Thoracic aorta (tissue), 2 donors: ENCODE data around the gene SLC18B1. TPM values are rescaled to one million over a fixed set of nuclear protein-coding genes. Genes with fewer than 3 reads are reported as not detected.

Experiments
- ATAC-seq: fragments of 150-250 bp; one replicate; pipeline ENCODE4 v1.8.0; 2017; ENCODE audit warnings: low read depth; ENCODE audit not compliant: insufficient number of reproducible peaks, low FRiP score
- DNase-seq: peaks from one replicate; pipeline ENCODE4 v3.0.0-alpha.2; 2020; ENCODE audit warnings: low spot score
- H3K27ac ChIP-seq, 2 donors: fragments of 200-600 bp; sonication (generic); 1 replicate in 1 of 2; 2 replicates in 1 of 2; pipeline ENCODE4 v1.5.1; 2016; ENCODE audit warnings: mild to moderate bottlenecking in 2 of 2, moderate library complexity in 2 of 2
- H3K27me3 ChIP-seq: fragments of 200-600 bp; sonication (generic); replicated peaks from 2 replicates; pipeline ENCODE4 v1.6.0; 2016; ENCODE audit warnings: mild to moderate bottlenecking; ENCODE audit not compliant: insufficient read depth
- H3K36me3 ChIP-seq: fragments of 200-600 bp; sonication (generic); one replicate; pipeline ENCODE4 v1.5.1; 2016
- H3K4me1 ChIP-seq, 2 donors: fragments of 200-600 bp; sonication (generic); 1 replicate in 1 of 2; 2 replicates in 1 of 2; pipeline versions ENCODE4 v1.5.1 to v1.6.0; 2016; ENCODE audit warnings: low read depth in 2 of 2, mild to moderate bottlenecking in 1 of 2; ENCODE audit not compliant: control insufficient read depth in 1 of 2
- H3K4me3 ChIP-seq: fragments of 200-600 bp; sonication (generic); 2 replicates; pipeline ENCODE4 v1.5.1; 2016; ENCODE audit warnings: mild to moderate bottlenecking
- H3K9me3 ChIP-seq: fragments of 200-600 bp; sonication (generic); 2 replicates; pipeline ENCODE4 v1.5.1; 2016
- total RNA-seq, 2 donors: library from RNA; depleted of rRNA; stranded (reverse); fragments of >200 nt; gene quantifications; one replicate each; pipeline versions ENCODE4 v1.1.0 to v1.2.3, GENCODE V29; 2016
- TF ChIP-seq, protein P1 (sequence below): fragments of 200-600 bp; sonication (generic); IDR thresholded peaks from one replicate; pipeline ENCODE4 v1.5.1; 2019; ENCODE audit warnings: antibody characterized with exemption

The SLC18B1 gene
- total RNA-seq, 2 donors from 2014 or later, result 3.9 to 6.1 TPM

DNA sequence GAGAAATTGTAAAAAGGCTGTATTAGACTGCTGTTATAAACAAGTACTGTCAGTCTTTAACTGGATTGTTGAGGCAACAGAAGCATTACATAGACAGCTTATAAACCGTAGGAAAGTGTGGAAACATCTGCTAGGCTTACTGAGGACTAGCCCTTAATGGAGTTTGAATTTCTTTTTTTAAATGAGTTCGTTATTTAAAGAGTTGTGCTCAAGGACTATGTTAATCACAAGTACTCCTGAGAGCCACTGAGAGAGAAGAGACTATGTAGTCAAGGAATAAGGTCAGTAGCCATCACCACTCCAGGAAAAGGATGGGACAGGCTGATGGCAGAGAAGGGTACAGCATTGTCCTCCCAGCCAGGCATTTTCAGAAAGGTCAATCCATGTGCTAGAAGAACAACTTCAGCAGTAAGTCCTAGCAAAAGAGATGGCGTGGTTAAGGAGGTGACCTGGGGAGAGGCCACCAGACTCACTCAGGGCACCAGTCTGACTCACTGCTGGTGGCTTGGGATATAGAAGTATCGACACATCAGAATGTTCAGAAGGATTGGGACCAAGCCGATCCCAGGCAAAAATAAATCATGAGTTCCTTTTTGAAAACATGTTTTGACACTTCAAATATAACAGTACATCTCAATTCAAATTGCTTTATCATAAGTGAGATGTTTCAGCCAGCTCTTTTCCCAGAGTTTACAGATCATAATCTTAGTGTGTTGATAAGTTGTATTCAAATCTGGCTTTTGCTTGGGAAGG, 22.4 kb upstream of the SLC18B1 start:
- Histone ChIP-seq H3K4me3 (no peak overlapping the region), H3K9me3 (no peaks in the 10 kb centered on the region), H3K27ac (no peak overlapping the region), H3K27me3 (no peaks in the 10 kb centered on the region), H3K36me3 (peaks cover 28% of the 10 kb centered on the region), H3K4me1 (peaks cover 10 to 15% of the 10 kb centered on the region in 2 donors)
- TF ChIP-seq, protein P1, sequence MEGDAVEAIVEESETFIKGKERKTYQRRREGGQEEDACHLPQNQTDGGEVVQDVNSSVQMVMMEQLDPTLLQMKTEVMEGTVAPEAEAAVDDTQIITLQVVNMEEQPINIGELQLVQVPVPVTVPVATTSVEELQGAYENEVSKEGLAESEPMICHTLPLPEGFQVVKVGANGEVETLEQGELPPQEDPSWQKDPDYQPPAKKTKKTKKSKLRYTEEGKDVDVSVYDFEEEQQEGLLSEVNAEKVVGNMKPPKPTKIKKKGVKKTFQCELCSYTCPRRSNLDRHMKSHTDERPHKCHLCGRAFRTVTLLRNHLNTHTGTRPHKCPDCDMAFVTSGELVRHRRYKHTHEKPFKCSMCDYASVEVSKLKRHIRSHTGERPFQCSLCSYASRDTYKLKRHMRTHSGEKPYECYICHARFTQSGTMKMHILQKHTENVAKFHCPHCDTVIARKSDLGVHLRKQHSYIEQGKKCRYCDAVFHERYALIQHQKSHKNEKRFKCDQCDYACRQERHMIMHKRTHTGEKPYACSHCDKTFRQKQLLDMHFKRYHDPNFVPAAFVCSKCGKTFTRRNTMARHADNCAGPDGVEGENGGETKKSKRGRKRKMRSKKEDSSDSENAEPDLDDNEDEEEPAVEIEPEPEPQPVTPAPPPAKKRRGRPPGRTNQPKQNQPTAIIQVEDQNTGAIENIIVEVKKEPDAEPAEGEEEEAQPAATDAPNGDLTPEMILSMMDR, result no peak
- ATAC-seq (no peak), DNase-seq (no peak)

DNA sequence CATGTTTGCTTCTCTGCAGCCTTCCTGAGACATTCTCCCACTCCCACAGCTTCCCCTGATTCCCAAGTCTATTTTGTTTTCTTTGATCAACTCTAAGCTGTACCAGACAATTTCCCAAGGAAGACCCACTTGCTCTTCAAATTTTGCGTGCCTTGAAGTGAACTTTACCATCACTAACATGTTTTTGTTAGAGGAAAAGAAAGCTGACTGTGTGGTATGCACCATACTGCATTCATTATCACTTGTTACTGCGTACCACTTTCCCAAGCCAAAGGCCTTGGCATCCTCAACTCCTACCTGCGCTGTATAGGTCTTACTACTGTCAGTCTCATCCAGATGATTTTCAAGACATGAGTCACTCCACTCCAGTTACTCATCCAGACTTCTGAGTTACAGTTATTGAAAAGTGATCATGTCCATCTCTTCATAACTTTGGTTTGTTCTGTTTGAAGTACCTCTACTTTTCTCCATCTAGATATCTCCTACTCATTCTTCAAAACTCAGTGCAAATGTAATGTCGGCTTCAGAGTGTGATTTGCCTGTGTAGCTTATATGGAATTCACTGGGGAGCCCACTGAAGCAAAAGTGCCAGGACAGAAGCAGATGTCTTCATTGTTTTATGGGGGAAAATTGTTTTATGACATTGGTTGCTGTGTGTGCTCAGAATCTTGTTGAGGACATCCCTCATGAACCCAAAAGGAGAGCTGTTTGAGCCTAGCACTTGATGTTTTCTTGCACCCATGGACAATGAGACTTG, 21.1 kb upstream of the SLC18B1 start:
- Histone ChIP-seq H3K4me3 (no peak overlapping the region), H3K9me3 (no peaks in the 10 kb centered on the region), H3K36me3 (peaks cover 28% of the 10 kb centered on the region), H3K27me3 (no peaks in the 10 kb centered on the region), H3K27ac (no peak overlapping the region), H3K4me1 (peaks cover 19 to 25% of the 10 kb centered on the region in 2 donors)
- no peak for ATAC-seq
- no peak for DNase-seq
- TF ChIP-seq, protein P1, result no peak

DNA sequence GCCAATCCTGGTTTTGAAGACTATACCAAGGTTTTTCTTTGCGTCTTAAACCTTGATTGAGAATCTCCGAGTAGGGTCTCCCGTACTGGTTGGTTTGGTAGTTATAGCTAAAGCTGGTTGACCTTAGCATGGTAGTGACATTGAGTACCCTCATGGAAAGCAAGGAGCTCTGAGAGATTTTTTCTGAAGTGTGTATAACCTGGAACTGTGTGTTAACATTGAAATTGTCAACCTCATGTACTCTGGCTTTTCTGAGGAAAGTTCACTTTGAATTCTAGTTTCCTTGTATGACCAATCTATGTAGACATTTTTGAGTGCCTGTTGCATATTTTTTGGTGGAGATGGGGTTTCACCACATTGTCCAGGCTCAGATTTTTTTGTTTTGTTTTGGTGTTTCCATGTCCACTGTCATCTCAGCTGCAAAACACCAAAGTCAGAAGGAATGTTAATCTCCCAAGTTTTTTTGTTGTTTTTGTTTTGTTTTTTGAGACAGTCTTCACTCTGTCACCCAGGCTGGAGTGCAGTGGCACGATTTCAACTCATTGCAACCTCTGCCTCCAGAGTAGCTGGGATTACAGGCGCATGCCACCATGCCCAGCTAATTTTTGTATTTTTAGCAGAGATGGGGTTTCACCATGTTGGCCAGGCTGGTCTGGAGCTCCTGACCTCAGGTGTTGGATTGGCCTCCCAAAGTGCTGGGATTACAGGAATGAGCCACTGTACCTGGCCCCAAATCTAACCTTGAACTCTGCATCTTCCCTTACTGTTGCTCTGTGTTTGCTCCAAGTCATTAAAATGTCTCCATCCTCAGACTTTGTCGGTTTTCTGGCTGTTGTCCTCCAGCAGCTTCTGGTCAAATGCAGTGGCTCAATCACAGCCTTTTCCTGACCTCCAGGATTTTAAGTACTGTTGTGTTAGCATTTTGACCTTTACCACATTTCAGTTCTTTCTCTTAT, 20.2 kb upstream of the SLC18B1 start:
- Histone ChIP-seq H3K4me3 (no peak overlapping the region), H3K27me3 (no peaks in the 10 kb centered on the region), H3K27ac (no peak overlapping the region), H3K4me1 (peaks cover 19 to 25% of the 10 kb centered on the region in 2 donors), H3K9me3 (no peaks in the 10 kb centered on the region), H3K36me3 (peaks cover 28% of the 10 kb centered on the region)
- DNase-seq, result no peak
- no peak for ATAC-seq
- TF ChIP-seq, protein P1, result no peak

DNA sequence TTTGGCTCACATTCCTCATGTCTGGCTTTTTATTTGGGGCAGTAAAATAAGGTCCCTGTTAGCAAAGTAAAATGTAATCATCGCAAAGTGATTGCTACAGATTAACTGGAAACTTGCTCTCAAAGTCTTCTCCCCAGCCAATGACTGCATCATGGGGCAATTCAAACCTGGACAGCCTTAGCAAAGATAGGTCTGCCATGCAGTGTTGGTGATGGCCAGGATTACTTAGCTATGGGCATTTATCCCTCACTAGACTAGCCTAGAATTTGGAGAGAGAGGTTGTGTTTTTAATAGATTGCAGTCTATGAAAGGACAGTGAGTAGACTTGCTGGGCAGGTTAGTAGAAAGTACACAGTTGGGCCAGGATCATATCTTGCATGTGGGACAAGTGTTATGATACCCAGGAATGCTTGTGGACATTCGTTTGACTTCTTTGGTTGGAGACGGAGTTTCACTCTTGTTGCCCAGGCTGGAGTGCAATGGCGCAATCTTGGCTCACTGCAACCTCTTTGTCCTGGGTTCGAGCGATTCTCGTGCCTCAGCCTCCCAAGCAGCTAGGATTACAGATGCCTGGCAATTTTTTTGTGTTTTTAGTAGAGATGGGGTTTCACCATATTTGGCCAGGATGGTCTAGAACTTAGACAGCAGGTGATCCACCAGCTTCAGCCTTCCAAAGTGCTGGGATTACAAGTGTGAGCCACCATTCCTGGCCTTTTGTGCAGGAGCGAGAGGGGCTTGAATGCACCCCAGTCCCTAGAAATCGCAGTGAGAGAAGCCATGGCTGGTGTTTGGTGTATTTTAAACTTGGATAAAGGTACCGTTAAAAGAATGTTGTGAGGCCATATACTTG, 19.3 kb upstream of the SLC18B1 start:
- peaks cover 28% of the 10 kb centered on the region for H3K36me3 ChIP-seq
- no peak for DNase-seq
- TF ChIP-seq, protein P1, result no peak
- no peak for ATAC-seq
- peaks cover 19 to 25% of the 10 kb centered on the region in 2 donors for H3K4me1 ChIP-seq
- no peaks in the 10 kb centered on the region for H3K27me3 ChIP-seq
- no peak overlapping the region for H3K4me3 ChIP-seq
- H3K9me3 ChIP-seq, result no peaks in the 10 kb centered on the region
- H3K27ac ChIP-seq, result no peak overlapping the region
